Peyer's patch (tissue), 4 donors: ENCODE data around the gene TACC2. TPM values are rescaled to one million over a fixed set of nuclear protein-coding genes. Genes with fewer than 3 reads are reported as not detected.

Source experiments
- DNase-seq, 3 donors: peaks; one replicate each; pipeline ENCODE4 v3.0.0-alpha.2; 2017 to 2019
- H3K27ac ChIP-seq, 4 donors: fragments of 200-600 bp; sonication (generic); one replicate each; pipeline ENCODE4 v1.5.1; 2016 to 2019
- H3K27me3 ChIP-seq, 2 donors: fragments of 200-600 bp; sonication (generic); one replicate each; pipeline ENCODE4 v1.5.1; 2019
- H3K36me3 ChIP-seq, 3 donors: fragments of 200-600 bp; sonication (generic); one replicate each; pipeline ENCODE4 v1.5.1; 2016 to 2019
- H3K4me1 ChIP-seq, 4 donors: fragments of 200-600 bp; sonication (generic); one replicate each; pipeline ENCODE4 v1.5.1; 2016 to 2019
- H3K4me3 ChIP-seq, 4 donors: fragments of 200-600 bp; sonication (generic); 1 replicate in 3 of 4; 2 replicates in 1 of 4; pipeline ENCODE4 v1.5.1; 2016 to 2019; ENCODE audit warnings: mild to moderate bottlenecking in 1 of 4
- H3K9me3 ChIP-seq, 4 donors: fragments of 200-600 bp; sonication (generic); one replicate each; pipeline ENCODE4 v1.5.1; 2016 to 2019; ENCODE audit warnings: mild to moderate bottlenecking in 1 of 4
- POLR2A ChIP-seq, 2 donors: fragments of 450-650 bp; IDR thresholded peaks; one replicate each; pipeline ENCODE4 v1.5.1; 2017; ENCODE audit warnings: antibody characterized with exemption in 2 of 2, mild to moderate bottlenecking in 2 of 2, moderate library complexity in 2 of 2
- total RNA-seq, 4 donors: library from RNA; depleted of rRNA; stranded (reverse); fragments of >200 nt; gene quantifications; one replicate each; pipeline ENCODE4 v1.1.0, GENCODE V29; 2016
- TF ChIP-seq, protein P1 (sequence below), 6 experiments: fragments of 450-650 bp in 4 of 6; fragments of 200-600 bp in 2 of 6; sonication (generic) in 1 of 6; IDR thresholded peaks; one replicate each; pipeline ENCODE4 v1.5.1; 2017 to 2019; ENCODE audit warnings: antibody characterized with exemption in 6 of 6, mild to moderate bottlenecking in 3 of 6, moderate library complexity in 1 of 6

TACC2 gene
- total RNA-seq, 4 donors from 2014 or later: 91.6 to 140 (median 109) TPM

- H3K9me3 ChIP-seq: no peaks in the 10 kb centered on the region
- H3K27ac ChIP-seq: no peak overlapping the region
- no peaks in the 10 kb centered on the region for H3K36me3 ChIP-seq
- H3K4me1 ChIP-seq: peaks cover 0 to 16% (median 0%) of the 10 kb centered on the region in 4 donors
- TF ChIP-seq POLR2A (IDR thresholded peaks at IDR 0.05): no peak
- TF ChIP-seq, protein P1, sequence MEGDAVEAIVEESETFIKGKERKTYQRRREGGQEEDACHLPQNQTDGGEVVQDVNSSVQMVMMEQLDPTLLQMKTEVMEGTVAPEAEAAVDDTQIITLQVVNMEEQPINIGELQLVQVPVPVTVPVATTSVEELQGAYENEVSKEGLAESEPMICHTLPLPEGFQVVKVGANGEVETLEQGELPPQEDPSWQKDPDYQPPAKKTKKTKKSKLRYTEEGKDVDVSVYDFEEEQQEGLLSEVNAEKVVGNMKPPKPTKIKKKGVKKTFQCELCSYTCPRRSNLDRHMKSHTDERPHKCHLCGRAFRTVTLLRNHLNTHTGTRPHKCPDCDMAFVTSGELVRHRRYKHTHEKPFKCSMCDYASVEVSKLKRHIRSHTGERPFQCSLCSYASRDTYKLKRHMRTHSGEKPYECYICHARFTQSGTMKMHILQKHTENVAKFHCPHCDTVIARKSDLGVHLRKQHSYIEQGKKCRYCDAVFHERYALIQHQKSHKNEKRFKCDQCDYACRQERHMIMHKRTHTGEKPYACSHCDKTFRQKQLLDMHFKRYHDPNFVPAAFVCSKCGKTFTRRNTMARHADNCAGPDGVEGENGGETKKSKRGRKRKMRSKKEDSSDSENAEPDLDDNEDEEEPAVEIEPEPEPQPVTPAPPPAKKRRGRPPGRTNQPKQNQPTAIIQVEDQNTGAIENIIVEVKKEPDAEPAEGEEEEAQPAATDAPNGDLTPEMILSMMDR (IDR thresholded peaks at IDR 0.05): no peak
- DNase-seq: no peak
- no peak overlapping the region for H3K4me3 ChIP-seq
- no peaks in the 10 kb centered on the region for H3K27me3 ChIP-seq
These were observed 189.7 kb downstream of the TACC2 start for GRCh38 chr10:122178655-122179054.

GRCh38 chr10:122181041-122181732 is 192.2 kb downstream of the TACC2 start:
- peaks cover 0 to 16% (median 0%) of the 10 kb centered on the region in 4 donors for H3K4me1 ChIP-seq
- no peaks in the 10 kb centered on the region for H3K36me3 ChIP-seq
- no peak overlapping the region for H3K27ac ChIP-seq
- H3K4me3 ChIP-seq: no peak overlapping the region
- TF ChIP-seq, protein P1 (IDR thresholded peaks at IDR 0.05): no peak
- no peak for TF ChIP-seq POLR2A (IDR thresholded peaks at IDR 0.05)
- DNase-seq: no peak
- H3K27me3 ChIP-seq: no peaks in the 10 kb centered on the region
- H3K9me3 ChIP-seq: no peaks in the 10 kb centered on the region

- Histone ChIP-seq H3K36me3 (no peaks in the 10 kb centered on the region), H3K4me1 (peaks cover 0 to 16% (median 0%) of the 10 kb centered on the region in 4 donors), H3K27ac (no peak overlapping the region), H3K9me3 (no peaks in the 10 kb centered on the region), H3K4me3 (no peak overlapping the region), H3K27me3 (no peaks in the 10 kb centered on the region)
- no peak for TF ChIP-seq POLR2A (IDR thresholded peaks at IDR 0.05)
- TF ChIP-seq, protein P1 (IDR thresholded peaks at IDR 0.05): no peak
- DNase-seq: no peak
These were observed 192.9 kb downstream of the TACC2 start for GRCh38 chr10:122181876-122182275.

GRCh38 chr10:122182308-122182707 is 193.3 kb downstream of the TACC2 start:
- H3K36me3 ChIP-seq: no peaks in the 10 kb centered on the region
- H3K27ac ChIP-seq: no peak overlapping the region
- H3K27me3 ChIP-seq: no peaks in the 10 kb centered on the region
- DNase-seq: no peak
- TF ChIP-seq, protein P1 (IDR thresholded peaks at IDR 0.05): no peak
- no peak for TF ChIP-seq POLR2A (IDR thresholded peaks at IDR 0.05)
- H3K4me1 ChIP-seq: peaks cover 0 to 16% (median 0%) of the 10 kb centered on the region in 4 donors
- no peaks in the 10 kb centered on the region for H3K9me3 ChIP-seq
- H3K4me3 ChIP-seq: no peak overlapping the region

DNA sequence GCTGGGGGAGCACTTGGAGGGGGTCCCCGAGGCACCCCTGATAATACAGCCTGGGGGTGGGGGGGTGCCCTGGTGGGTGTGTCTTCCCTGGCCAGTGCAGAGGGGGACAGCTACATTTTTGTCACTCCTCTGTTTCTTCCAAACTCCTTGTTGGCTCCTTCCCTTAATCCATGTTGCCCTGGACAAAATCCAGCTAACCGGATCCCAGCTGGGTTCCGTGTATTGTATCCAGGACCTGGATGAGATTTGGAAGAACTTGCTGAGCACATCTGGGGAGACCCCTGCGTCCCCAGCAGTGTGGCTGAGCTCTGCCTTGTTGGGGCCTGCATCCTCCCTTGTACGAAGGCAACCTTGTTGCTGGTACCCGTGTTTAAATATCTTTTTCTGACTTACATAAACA is 195.3 kb downstream of the TACC2 start:
- H3K4me3 ChIP-seq: no peak overlapping the region
- H3K9me3 ChIP-seq: no peaks in the 10 kb centered on the region
- no peak overlapping the region for H3K27ac ChIP-seq
- H3K27me3 ChIP-seq: no peaks in the 10 kb centered on the region
- DNase-seq: no peak
- peaks cover 0 to 16% (median 0%) of the 10 kb centered on the region in 4 donors for H3K4me1 ChIP-seq
- no peaks in the 10 kb centered on the region for H3K36me3 ChIP-seq
- TF ChIP-seq, protein P1 (IDR thresholded peaks at IDR 0.05): no peak
- TF ChIP-seq POLR2A (IDR thresholded peaks at IDR 0.05): no peak
